Jurkat, Clone E6-1 (cell line): ENCODE data around the gene SYT2.

Source experiments
- DNase-seq: peaks from one replicate; pipeline ENCODE4 v3.0.0-alpha.2; 2011; ENCODE audit warnings: low read depth, low spot score
- H3K4me3 ChIP-seq: 2 replicates; pipeline ENCODE4 v1.5.1; 2011; ENCODE audit warnings: mild to moderate bottlenecking, low read length, control low read depth, moderate library complexity

The SYT2 gene

GRCh38 chr1:202708456-202709275 is 1.6 kb downstream of the SYT2 start:
- no peak for DNase-seq
- no peak overlapping the region for H3K4me3 ChIP-seq

- no peak for DNase-seq
- H3K4me3 ChIP-seq: no peak overlapping the region
Measured at GRCh38 chr1:202706851-202707250, 3.4 kb downstream of the SYT2 start.

GRCh38 chr1:202704601-202705000 is 5.7 kb downstream of the SYT2 start:
- H3K4me3 ChIP-seq: no peak overlapping the region
- no peak for DNase-seq

GRCh38 chr1:202703191-202703590 is 7.1 kb downstream of the SYT2 start:
- H3K4me3 ChIP-seq: no peak overlapping the region
- no peak for DNase-seq

GRCh38 chr1:202702088-202702487 is 8.2 kb downstream of the SYT2 start:
- DNase-seq: no peak
- H3K4me3 ChIP-seq: no peak overlapping the region

- no peak overlapping the region for H3K4me3 ChIP-seq
- DNase-seq: no peak
Measured at GRCh38 chr1:202701200-202701599, 9.1 kb downstream of the SYT2 start.

GRCh38 chr1:202700061-202700460 is 10.2 kb downstream of the SYT2 start:
- H3K4me3 ChIP-seq: no peak overlapping the region
- no peak for DNase-seq

- no peak overlapping the region for H3K4me3 ChIP-seq
- peak; percentile 12 for DNase-seq
Measured at GRCh38 chr1:202698276-202698675, 12.0 kb downstream of the SYT2 start.

GRCh38 chr1:202697038-202697437 is 13.2 kb downstream of the SYT2 start:
- no peak overlapping the region for H3K4me3 ChIP-seq
- no peak for DNase-seq

GRCh38 chr1:202694314-202694713 is 15.9 kb downstream of the SYT2 start:
- no peak overlapping the region for H3K4me3 ChIP-seq
- DNase-seq: no peak

- H3K4me3 ChIP-seq: no peak overlapping the region
- DNase-seq: peak; percentile 62
Measured at GRCh38 chr1:202692959-202693555, 17.2 kb downstream of the SYT2 start.

GRCh38 chr1:202691816-202692215 is 18.4 kb downstream of the SYT2 start:
- DNase-seq: no peak
- H3K4me3 ChIP-seq: no peak overlapping the region

- H3K4me3 ChIP-seq: no peak overlapping the region
- DNase-seq: no peak
Measured at GRCh38 chr1:202689493-202690342, 20.5 kb downstream of the SYT2 start.

- no peak overlapping the region for H3K4me3 ChIP-seq
- DNase-seq: no peak
Measured at GRCh38 chr1:202689082-202689481, 21.2 kb downstream of the SYT2 start.

- H3K4me3 ChIP-seq: no peak overlapping the region
- no peak for DNase-seq
Measured at GRCh38 chr1:202688401-202688800, 21.9 kb downstream of the SYT2 start.

GRCh38 chr1:202687798-202688197 is 22.5 kb downstream of the SYT2 start:
- DNase-seq: no peak
- no peak overlapping the region for H3K4me3 ChIP-seq

- DNase-seq: no peak
- H3K4me3 ChIP-seq: no peak overlapping the region
Measured at GRCh38 chr1:202687370-202687769, 22.9 kb downstream of the SYT2 start.

- DNase-seq: no peak
- H3K4me3 ChIP-seq: no peak overlapping the region
Measured at GRCh38 chr1:202685641-202686040, 24.6 kb downstream of the SYT2 start.

- H3K4me3 ChIP-seq: no peak overlapping the region
- DNase-seq: no peak
Measured at GRCh38 chr1:202684716-202685115, 25.5 kb downstream of the SYT2 start.

- DNase-seq: no peak
- no peak overlapping the region for H3K4me3 ChIP-seq
Measured at GRCh38 chr1:202683029-202683428, 27.2 kb downstream of the SYT2 start.
